Measurements from ENCODE around the gene ZBTB16. TPM values are rescaled to one million over a fixed set of nuclear protein-coding genes. Genes with fewer than 3 reads are reported as not detected.

ZBTB16 gene
- total and polyA plus RNA-seq, 3 donors from 2014 or later: 11.4 to 88.5 (median 51.5) TPM

GRCh38 chr11:114182471-114183043 is 123.0 kb downstream of the ZBTB16 start:
- H3K9me3 ChIP-seq: no peaks in the 10 kb centered on the region
- peaks cover 45% of the 10 kb centered on the region for H3K4me1 ChIP-seq
- 76 to 86% methylated on average over 11 of the region's 11 CpGs for WGBS, 2 donors
- no peak for DNase-seq
- no peaks in the 10 kb centered on the region for H3K36me3 ChIP-seq (ENCODE audit: low read depth, missing control alignments)
- H3K27me3 ChIP-seq: no peaks in the 10 kb centered on the region
- no peak overlapping the region for H3K4me3 ChIP-seq
- intact Hi-C loops (cut with DNase I; ENCODE audit: low total_unique reads): no loop called here
- no peak for TF ChIP-seq CTCF (IDR thresholded peaks at IDR 0.05)
- TF ChIP-seq POLR2A (IDR thresholded peaks at IDR 0.05): no peak
- peak overlapping the region; percentile 95 to 98 for H3K27ac ChIP-seq

DNA sequence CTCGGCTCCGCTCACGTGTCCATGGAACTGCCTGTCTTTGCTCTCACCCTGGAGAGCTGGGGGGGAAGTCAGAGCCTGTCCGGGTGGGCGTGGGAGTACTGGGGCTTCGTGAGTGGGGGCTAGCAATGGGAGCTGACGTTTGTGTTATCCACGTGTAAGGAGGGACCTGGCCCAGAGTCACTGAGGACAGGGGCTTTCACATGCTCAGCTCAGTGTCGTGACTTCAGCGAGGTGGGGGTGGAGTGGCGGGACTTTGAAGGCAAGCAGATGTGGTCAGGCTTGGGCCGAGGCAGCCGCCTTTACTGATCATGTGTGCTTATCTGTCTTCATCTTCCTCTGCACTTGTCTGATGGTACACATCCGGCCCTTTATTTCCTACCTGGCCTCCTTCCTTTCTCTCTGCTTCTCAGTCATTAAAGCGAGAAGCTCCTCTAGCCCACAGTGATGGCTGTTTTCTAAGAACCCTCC is 123.6 kb downstream of the ZBTB16 start:
- Histone ChIP-seq H3K4me1 (peaks cover 41% of the 10 kb centered on the region), H3K9me3 (no peaks in the 10 kb centered on the region), H3K27me3 (no peaks in the 10 kb centered on the region), H3K27ac (peak overlapping the region in 1 of 2 donors; percentile 98), H3K36me3 (ENCODE audit: low read depth, missing control alignments) (no peaks in the 10 kb centered on the region), H3K4me3 (no peak overlapping the region)
- intact Hi-C loops (cut with DNase I; ENCODE audit: low total_unique reads): no loop called here
- TF ChIP-seq CTCF (IDR thresholded peaks at IDR 0.05): no peak
- no peak for TF ChIP-seq POLR2A (IDR thresholded peaks at IDR 0.05)
- peak; percentile 54 for DNase-seq
- 51 to 58% methylated on average over 10 to 15 of the region's 15 CpGs for WGBS, 2 donors

DNA sequence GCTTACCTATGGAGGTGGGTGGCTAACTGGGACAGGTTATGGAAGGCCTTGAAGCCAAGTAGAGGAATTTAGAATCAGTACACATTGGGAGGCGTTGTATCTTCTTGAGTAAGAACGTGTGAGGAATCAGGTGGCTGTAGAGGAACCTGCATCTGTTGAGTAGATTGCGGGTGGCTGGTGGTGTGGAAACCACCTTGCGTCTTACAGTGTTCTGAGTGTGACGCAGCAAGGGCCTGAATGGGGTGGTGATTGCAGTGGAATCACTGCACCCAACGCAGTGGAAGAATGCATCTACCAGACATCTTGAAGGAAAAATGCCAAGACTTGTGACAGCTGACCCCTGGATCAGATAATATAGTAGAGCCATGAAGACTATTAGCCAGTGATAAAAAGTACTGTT is 125.9 kb downstream of the ZBTB16 start:
- Histone ChIP-seq H3K9me3 (no peaks in the 10 kb centered on the region), H3K4me3 (no peak overlapping the region), H3K27me3 (no peaks in the 10 kb centered on the region), H3K27ac (no peak overlapping the region), H3K4me1 (peaks cover 22% of the 10 kb centered on the region), H3K36me3 (ENCODE audit: low read depth, missing control alignments) (no peaks in the 10 kb centered on the region)
- intact Hi-C loops (cut with DNase I; ENCODE audit: low total_unique reads): no loop called here
- TF ChIP-seq POLR2A (IDR thresholded peaks at IDR 0.05) (no peak), CTCF (IDR thresholded peaks at IDR 0.05) (no peak)
- 87 to 91% methylated on average over 6 of the region's 6 CpGs for WGBS, 2 donors
- DNase-seq: no peak

- Histone ChIP-seq H3K4me3 (no peak overlapping the region), H3K9me3 (no peaks in the 10 kb centered on the region), H3K27ac (no peak overlapping the region), H3K4me1 (peaks cover 6% of the 10 kb centered on the region), H3K36me3 (ENCODE audit: low read depth, missing control alignments) (no peaks in the 10 kb centered on the region), H3K27me3 (no peaks in the 10 kb centered on the region)
- TF ChIP-seq CTCF (IDR thresholded peaks at IDR 0.05) (no peak), POLR2A (IDR thresholded peaks at IDR 0.05) (no peak)
- 93 to 95% methylated on average over 6 to 7 of the region's 7 CpGs for WGBS, 2 donors
- intact Hi-C loops (cut with DNase I; ENCODE audit: low total_unique reads): no loop called here
- no peak for DNase-seq
Measured at GRCh38 chr11:114187173-114187572, 127.7 kb downstream of the ZBTB16 start.

Measured in testis (tissue), 3 donors.